Measurements from ENCODE around the gene MAP4K5.

Gene MAP4K5

DNA sequence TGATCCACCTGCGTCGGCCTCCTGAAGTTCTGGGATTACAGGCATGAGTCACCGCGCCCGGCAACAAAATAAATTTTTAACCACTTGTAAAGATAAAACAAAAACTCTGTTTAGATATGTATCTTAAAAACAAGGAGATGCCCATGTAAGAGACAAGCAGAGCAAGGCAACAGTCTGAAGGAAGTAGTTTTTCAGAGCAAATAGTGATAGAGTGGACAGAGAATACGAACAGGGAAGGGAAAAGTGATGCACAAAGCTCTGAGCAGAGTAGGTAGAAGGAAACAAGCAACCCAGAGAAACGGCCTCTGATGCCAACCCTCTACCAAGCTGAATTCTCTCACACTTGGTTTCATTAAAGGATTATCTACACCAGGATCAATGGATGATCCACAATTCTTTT is 110.9 kb downstream of the MAP4K5 start:
- H3F3A ChIP-seq (ENCODE audit: insufficient read depth, low read length), result no peaks in the 10 kb centered on the region

DNA sequence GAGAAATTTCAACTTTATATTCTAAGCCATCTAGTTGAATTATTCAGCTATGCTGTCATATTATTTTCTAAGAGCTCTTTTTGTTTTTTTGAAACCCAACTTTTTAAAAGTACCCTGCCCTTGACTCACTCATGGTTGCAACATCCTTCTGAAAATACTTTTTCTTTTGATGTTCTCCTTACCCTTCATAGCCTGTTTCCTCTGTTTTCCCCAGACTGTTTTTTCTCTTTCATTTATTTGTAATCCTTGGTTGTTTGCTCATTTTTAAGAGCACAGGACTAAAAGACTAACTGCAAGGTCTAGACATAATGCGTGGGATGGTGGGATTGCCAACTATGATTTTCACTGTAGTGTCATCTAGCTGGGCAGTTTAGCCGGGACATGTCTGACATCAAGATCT is 114.5 kb downstream of the MAP4K5 start:
- H3K36me3 ChIP-seq (ENCODE audit: insufficient read depth, low read length), result peaks cover 74% of the 10 kb centered on the region

More for the DNA sequence above, 110.9 kb downstream of the MAP4K5 start:
- TF ChIP-seq EZH2 (IDR thresholded peaks at IDR 0.05; ENCODE audit: borderline replicate concordance, low read length), result no peak
- TF ChIP-seq, protein P1, sequence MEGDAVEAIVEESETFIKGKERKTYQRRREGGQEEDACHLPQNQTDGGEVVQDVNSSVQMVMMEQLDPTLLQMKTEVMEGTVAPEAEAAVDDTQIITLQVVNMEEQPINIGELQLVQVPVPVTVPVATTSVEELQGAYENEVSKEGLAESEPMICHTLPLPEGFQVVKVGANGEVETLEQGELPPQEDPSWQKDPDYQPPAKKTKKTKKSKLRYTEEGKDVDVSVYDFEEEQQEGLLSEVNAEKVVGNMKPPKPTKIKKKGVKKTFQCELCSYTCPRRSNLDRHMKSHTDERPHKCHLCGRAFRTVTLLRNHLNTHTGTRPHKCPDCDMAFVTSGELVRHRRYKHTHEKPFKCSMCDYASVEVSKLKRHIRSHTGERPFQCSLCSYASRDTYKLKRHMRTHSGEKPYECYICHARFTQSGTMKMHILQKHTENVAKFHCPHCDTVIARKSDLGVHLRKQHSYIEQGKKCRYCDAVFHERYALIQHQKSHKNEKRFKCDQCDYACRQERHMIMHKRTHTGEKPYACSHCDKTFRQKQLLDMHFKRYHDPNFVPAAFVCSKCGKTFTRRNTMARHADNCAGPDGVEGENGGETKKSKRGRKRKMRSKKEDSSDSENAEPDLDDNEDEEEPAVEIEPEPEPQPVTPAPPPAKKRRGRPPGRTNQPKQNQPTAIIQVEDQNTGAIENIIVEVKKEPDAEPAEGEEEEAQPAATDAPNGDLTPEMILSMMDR (IDR thresholded peaks at IDR 0.05; ENCODE audit: low read length), result no peak
- H2AFZ ChIP-seq (ENCODE audit: low read length), result no peak overlapping the region
- H3K4me2 ChIP-seq (ENCODE audit: low read length), result no peak overlapping the region
- H3K79me2 ChIP-seq (ENCODE audit: insufficient read depth, low read length), result no peaks in the 10 kb centered on the region
- no peaks in the 10 kb centered on the region for H3K4me1 ChIP-seq (ENCODE audit: insufficient read depth, low read length, severe bottlenecking)
- no peaks in the 10 kb centered on the region for H4K20me1 ChIP-seq (ENCODE audit: insufficient read depth, low read length)
- H3K9me2 ChIP-seq (ENCODE audit: low read depth, low read length), result no peaks in the 10 kb centered on the region
- 0 out of 2 replicates have a peak, but pooled peaks cover 3% of the 10 kb centered on the region for H3K9me3 ChIP-seq (ENCODE audit: low read length)
- no peak overlapping the region for H3K9ac ChIP-seq (ENCODE audit: low read length)
- H3K27ac ChIP-seq (ENCODE audit: low read depth, low read length, poor library complexity, severe bottlenecking), result no peak overlapping the region
- H3K4me3 ChIP-seq (ENCODE audit: low read depth, low read length, poor library complexity, severe bottlenecking), result no peak overlapping the region
- H3K36me3 ChIP-seq (ENCODE audit: insufficient read depth, low read length), result peaks cover 78% of the 10 kb centered on the region
- H3K27me3 ChIP-seq (ENCODE audit: insufficient read depth, low read length), result no peaks in the 10 kb centered on the region

DNA sequence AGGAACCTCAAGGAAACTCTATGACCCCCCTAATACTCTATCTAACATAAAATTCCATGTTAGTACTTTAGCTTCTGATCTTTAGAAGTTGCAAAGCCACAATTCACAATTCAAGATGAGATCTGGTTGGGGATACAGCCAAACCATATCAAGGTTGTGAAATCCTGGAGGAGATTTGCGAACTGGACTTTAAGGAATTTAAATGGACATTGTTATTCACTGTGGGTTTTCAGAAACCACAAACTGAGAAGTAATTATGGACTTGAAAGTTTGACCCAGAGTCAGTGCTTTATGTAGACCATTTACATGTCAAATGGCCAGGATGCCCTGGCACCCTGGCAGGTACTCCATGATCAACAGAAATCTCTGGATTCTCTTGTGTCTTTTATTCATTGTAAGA is 121.4 kb downstream of the MAP4K5 start:
- Histone ChIP-seq H3K27me3 (ENCODE audit: insufficient read depth, low read length) (no peaks in the 10 kb centered on the region), H3K4me2 (ENCODE audit: low read length) (no peak overlapping the region), H3F3A (ENCODE audit: insufficient read depth, low read length) (no peaks in the 10 kb centered on the region), H4K20me1 (ENCODE audit: insufficient read depth, low read length) (no peaks in the 10 kb centered on the region), H3K79me2 (ENCODE audit: insufficient read depth, low read length) (no peaks in the 10 kb centered on the region), H3K9ac (ENCODE audit: low read length) (no peak overlapping the region), H3K4me1 (ENCODE audit: insufficient read depth, low read length, severe bottlenecking) (no peaks in the 10 kb centered on the region), H3K4me3 (ENCODE audit: low read depth, low read length, poor library complexity, severe bottlenecking) (no peak overlapping the region), H3K36me3 (ENCODE audit: insufficient read depth, low read length) (peaks cover 13% of the 10 kb centered on the region), H3K27ac (ENCODE audit: low read depth, low read length, poor library complexity, severe bottlenecking) (no peak overlapping the region), H3K9me3 (ENCODE audit: low read length) (0 out of 2 replicates have a peak, but pooled peaks cover 2% of the 10 kb centered on the region), H3K9me2 (ENCODE audit: low read depth, low read length) (no peaks in the 10 kb centered on the region), H2AFZ (ENCODE audit: low read length) (no peak overlapping the region)
- TF ChIP-seq, protein P1 (IDR thresholded peaks at IDR 0.05; ENCODE audit: low read length), result no peak
- no peak for TF ChIP-seq EZH2 (IDR thresholded peaks at IDR 0.05; ENCODE audit: borderline replicate concordance, low read length)

More for the DNA sequence above, 114.5 kb downstream of the MAP4K5 start:
- Histone ChIP-seq H3K9me2 (ENCODE audit: low read depth, low read length) (no peaks in the 10 kb centered on the region), H2AFZ (ENCODE audit: low read length) (no peak overlapping the region), H3K4me2 (ENCODE audit: low read length) (no peak overlapping the region), H3K9ac (ENCODE audit: low read length) (no peak overlapping the region), H3F3A (ENCODE audit: insufficient read depth, low read length) (no peaks in the 10 kb centered on the region), H3K4me3 (ENCODE audit: low read depth, low read length, poor library complexity, severe bottlenecking) (no peak overlapping the region), H3K27ac (ENCODE audit: low read depth, low read length, poor library complexity, severe bottlenecking) (no peak overlapping the region), H3K79me2 (ENCODE audit: insufficient read depth, low read length) (no peaks in the 10 kb centered on the region), H3K27me3 (ENCODE audit: insufficient read depth, low read length) (no peaks in the 10 kb centered on the region), H3K4me1 (ENCODE audit: insufficient read depth, low read length, severe bottlenecking) (no peaks in the 10 kb centered on the region), H4K20me1 (ENCODE audit: insufficient read depth, low read length) (no peaks in the 10 kb centered on the region), H3K9me3 (ENCODE audit: low read length) (0 out of 2 replicates have a peak, but pooled peaks cover 3% of the 10 kb centered on the region)
- TF ChIP-seq, protein P1 (IDR thresholded peaks at IDR 0.05; ENCODE audit: low read length), result no peak
- TF ChIP-seq EZH2 (IDR thresholded peaks at IDR 0.05; ENCODE audit: borderline replicate concordance, low read length), result no peak

All from OCI-LY1 (cell line).